Fibroblast of skin of left biceps (primary cell): ENCODE results near the gene SARDH.
"Not testable (repeated sequence)": the region's sequence is repeated elsewhere in the genome, so short reads cannot be mapped to it uniquely, and the experiment has no call there.

ENCODE experiments used
- DNase-seq, 2 experiments: peaks; one replicate each; pipeline ENCODE4 v3.0.0-alpha.2; 2013; ENCODE audit warnings: low read depth in 2 of 2

SARDH gene

GRCh38 chr9:133685653-133686609, 52.2 kb downstream of the SARDH start:
- no peak for DNase-seq

- no peak for DNase-seq
Observed at GRCh38 chr9:133684936-133685361, 53.2 kb downstream of the SARDH start.

- no peak for DNase-seq
Observed at GRCh38 chr9:133684121-133684935, 53.8 kb downstream of the SARDH start.

GRCh38 chr9:133683586-133684120, 54.5 kb downstream of the SARDH start:
- DNase-seq, result no peak

GRCh38 chr9:133682818-133683585, 55.1 kb downstream of the SARDH start:
- no peak for DNase-seq

DNA sequence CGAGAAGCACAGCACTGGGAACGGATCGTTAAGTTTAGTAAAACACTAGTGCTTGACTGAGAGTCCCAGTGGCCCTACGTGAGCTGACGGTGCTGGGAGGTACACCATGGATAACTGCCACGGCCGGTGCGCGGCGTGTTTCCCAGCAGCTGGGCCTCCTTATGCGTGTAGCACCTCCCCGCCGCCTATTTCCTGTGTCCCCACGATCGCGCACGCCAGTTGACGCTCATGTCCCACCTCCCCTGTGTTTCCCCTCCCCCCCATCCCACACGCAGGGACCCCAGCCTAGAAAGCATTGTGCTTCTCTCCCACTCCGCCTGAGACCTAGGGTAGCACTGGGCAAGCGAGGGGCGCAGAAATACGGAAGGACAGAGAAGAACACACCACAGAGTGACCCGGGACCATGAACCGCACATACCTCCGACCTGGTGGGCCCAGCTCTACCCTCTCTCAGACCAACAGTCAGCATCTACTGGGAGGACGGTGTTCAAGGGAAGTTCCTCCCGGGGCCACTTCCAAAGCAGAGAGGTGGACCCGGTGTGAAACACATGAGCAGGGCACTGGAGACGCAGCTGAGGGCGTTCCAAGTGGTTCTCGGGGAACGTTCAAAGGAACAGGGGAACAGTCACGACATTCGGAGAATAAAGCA, 56.4 kb downstream of the SARDH start:
- no peak for DNase-seq

DNA sequence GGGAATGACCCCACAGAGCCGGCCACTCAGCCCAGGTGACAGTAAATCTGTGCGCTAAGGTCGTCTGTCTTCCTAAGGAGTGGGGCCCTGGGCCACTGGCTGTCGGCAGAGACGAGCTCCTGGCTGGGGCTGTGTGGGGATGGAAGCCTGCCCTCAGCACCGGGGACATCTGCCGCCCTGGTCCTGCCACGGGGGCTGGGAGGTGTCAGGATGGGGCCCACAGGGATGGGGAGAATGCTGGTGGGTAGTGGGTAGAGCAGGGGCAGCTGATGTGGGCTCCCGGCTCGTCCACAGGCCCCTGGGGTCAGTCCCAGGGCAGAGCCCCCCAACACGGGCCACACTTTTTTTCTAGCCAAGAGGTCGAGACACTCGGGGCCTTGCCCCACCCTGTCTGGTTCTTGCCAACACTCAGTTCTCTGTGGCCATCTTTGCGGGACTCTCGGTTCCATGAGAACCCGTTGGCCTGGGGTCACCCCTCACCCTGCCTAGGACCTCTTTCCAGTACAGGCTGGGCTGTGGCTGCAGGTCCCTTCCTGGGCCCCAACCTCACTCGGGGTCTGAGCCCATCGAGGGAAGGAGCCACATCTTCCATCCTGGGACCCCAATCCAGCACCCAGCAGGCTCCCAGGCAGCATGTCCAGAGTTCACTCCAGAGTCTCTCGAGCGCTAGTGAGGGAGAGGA, 57.0 kb downstream of the SARDH start:
- DNase-seq, result no peak

DNA sequence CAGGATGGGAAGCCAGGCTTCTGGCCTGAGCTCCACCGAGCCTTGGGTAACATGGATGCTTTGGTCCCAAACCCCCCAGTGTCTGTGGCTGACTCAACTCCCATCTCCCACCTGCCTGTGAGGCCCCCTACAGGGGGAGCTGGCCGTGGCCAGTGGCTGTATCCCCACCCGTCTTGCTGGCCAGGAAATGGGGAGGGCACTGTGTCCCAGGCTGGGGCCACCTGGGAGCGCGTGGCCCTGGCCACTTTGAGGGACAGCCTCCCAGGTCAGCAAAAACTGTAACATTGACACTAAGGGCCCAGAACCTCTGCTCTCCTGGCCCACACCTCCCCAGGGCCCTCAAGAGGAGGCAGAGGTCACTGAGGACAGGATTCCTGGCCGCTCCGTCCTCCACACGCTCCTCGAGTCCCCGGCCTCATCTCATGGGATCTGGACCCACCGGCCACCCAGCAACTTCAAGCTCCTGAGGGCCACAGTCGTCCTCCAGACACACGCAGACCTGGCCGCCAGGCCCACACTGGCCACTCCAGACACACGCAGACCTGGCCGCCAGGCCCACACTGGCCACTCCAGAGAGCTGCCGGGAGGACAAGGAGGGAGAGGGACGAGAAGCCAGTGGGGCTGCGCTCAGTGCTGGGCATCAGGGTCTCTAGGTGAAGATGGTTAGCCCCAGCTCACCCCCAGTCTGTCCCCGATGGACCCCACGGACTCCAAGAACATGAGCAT, 57.7 kb downstream of the SARDH start:
- DNase-seq, result no peak

DNA sequence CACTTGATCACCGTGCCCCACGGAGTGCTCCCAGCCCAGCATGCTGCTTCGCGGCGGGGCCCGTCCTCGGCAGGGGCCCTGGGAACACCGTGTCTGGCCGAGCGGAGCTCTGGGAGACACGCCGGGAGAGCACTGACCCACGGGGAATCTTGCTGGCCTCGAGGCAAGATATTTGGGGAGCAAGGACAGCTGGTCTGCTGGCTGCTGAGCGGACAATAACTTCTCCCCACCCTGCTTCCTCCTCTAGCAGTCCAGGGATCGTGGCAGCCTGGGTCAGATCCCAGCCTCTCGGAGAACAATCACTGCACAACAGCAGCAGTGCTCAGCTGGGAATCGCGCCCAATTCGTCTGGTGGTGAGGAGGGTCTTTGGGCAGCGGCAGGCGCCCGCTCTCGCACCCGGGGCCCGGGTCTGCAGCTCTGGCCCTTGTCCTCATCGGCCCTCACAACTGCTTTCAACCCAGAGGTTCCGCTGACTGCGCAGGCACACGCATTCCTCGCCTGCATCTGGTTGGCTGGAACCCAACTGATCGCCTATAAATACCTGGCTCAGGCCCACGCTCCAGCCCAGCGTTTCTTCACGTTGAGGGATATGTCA, 58.6 kb downstream of the SARDH start:
- no peak for DNase-seq

GRCh38 chr9:133679056-133679455, 59.1 kb downstream of the SARDH start:
- no peak for DNase-seq

DNA sequence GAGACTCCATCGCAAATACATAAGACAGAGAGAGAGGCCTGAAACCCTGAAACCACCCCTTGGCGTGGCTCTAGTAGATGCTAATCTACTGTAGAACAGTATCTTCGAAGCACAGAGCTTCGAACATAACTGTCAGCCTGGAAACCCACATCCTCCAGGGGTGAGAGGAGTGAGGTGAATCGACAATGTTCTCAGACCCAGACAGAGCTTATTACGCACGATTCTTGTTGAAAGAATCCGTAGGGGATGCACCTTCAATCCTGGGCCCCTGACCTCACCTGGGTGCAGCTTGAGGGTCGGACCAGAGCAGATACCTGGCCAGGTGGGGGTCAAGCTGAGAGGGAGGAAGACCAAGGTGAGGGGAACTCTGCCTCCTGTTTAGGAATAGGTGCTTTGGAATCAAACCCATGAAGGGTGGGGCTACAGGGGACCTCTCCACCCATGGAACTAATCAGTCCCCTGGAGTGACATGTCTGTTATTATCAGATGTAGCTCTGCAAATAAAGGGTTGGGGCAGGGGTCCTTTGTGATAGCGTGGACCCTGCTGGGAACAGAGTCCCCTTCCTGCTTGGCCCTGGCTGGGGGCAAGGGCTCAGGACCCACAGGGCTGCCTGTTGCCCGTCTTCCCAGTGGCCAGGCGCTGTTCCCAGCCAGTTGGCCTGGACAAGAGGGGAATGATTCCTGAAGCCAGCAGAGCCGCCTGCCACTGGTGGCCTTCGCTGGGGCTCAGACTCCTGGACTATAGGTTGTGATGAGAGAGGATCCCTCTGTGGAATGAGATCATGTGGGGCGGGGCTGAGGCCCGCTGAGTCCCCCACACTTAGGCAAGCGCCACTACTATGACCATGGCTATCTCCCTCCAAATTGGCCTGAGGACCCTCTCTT, 60.8 kb downstream of the SARDH start:
- DNase-seq, result no peak

- DNase-seq, result no peak
Observed at GRCh38 chr9:133676450-133676849, 61.7 kb downstream of the SARDH start.

GRCh38 chr9:133675796-133676195, 62.4 kb downstream of the SARDH start:
- not testable (repeated sequence) for DNase-seq

- DNase-seq, result no peak
Observed at GRCh38 chr9:133674091-133674490, 64.1 kb downstream of the SARDH start.

GRCh38 chr9:133673258-133673655, 64.9 kb downstream of the SARDH start:
- no peak for DNase-seq

DNA sequence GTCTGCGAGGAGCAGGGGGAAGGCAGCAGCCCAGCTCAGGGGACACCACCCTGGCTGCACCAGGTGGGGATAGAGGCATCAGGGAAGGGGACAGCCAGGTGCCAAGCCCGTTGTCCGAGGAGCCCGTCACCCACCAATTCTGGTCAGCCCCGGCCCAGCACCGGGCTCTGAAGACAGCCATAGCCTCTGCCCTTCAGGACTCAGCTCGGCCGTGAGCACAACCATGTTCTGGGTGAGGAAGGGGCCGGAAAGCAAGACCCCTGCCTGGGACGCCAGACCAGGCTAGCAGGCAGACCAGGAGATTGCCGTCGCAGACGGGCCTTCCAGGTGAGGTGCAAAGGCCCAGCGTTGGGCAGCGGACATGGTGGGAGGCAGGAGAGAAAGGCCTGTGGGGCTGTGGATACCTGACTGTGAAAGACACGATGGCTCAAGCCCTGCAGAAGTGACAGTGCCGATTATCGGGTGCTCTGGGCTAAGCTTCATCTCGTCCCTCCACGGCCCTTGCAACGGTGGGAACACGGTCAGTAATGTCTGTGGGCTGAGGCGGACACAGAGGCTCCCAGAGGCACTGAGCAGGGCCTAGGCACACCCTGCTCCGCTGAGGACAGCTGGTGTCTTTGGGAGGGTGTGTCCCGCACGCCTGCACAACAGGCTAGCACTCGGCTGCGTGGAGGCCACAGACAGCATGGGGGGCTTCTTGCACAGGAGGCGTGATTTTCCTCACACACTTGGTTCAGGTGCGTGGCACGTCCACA, 65.5 kb downstream of the SARDH start:
- no peak for DNase-seq

DNA sequence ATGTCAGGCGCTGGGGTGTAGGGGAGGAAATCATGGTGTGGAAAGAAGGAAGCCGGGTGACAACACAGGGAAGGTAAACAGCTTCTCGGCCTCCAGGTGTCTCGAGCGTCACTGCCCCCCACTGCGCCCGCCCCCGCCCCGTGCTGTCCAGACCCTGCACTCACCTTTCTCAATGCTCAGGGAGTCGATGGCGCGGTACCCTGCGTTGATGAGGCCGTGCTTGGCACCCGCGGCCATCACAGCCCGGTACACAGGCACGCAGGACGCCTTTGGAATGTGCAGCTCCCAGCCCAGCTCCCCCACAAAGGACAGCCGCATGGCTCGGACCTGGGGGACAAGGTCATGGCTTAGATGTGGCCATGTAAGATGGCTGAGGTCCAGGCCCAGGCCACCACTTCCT, 66.8 kb downstream of the SARDH start:
- DNase-seq, result no peak

DNA sequence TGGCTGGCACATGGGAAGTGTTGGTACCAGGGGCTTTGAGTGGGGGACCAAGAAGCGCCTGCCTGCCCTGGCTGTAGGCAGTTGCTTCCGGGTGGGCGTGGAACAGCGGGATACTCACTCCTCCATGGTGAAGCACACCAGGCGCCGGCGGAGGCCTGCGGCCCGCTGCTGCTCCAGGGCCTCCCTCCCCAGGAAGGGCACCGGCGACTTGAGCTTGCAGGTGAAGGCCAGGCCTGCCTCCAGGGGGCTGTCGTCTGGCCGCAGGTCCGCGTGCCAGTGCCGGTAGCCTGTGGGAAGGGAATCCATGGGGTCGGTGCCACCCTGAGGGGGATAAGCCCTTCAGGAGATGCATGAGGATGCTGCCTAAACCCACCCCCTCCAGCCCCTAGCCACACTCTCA, 67.7 kb downstream of the SARDH start:
- DNase-seq, result no peak
